ENCODE measurements around the gene CDH4.

- TF ChIP-seq CTCF (tag by site-specific recombination; IDR thresholded peaks at IDR 0.05): no peak
- no peak for TF ChIP-seq ZNF221 (tag by site-specific recombination; IDR thresholded peaks at IDR 0.05; ENCODE audit: borderline replicate concordance)
- no peak for TF ChIP-seq ZNF362 (tag by site-specific recombination; IDR thresholded peaks at IDR 0.05)
- TF ChIP-seq ZNF211 (tag by site-specific recombination; IDR thresholded peaks at IDR 0.05; ENCODE audit: low read depth): no peak
- no peak for TF ChIP-seq OSR2 (tag by site-specific recombination; IDR thresholded peaks at IDR 0.05)
- TF ChIP-seq TRIM28 (IDR thresholded peaks at IDR 0.05; ENCODE audit: borderline replicate concordance, low read length): no peak
- TF ChIP-seq ZNF621 (tag by site-specific recombination; IDR thresholded peaks at IDR 0.05): no peak
- TF ChIP-seq ZBTB8A (tag by site-specific recombination; IDR thresholded peaks at IDR 0.05): no peak
- TF ChIP-seq MZF1 (tag by site-specific recombination; IDR thresholded peaks at IDR 0.05; ENCODE audit: borderline replicate concordance): no peak
Observed at GRCh38 chr20:61527626-61528025, 275.6 kb downstream of the CDH4 start.
